GM23248 (cell line): ENCODE results near the gene CEP78.

ENCODE experiments used
- EZH2 ChIP-seq: fragments of 200-600 bp; sonication (generic); IDR thresholded peaks from 2 replicates; pipeline ENCODE4 v1.6.1; 2018; ENCODE audit warnings: antibody characterized with exemption, mild to moderate bottlenecking; ENCODE audit not compliant: insufficient read depth, poor library complexity, severe bottlenecking
- EZH2phosphoT487 ChIP-seq: fragments of 200-600 bp; sonication (generic); IDR thresholded peaks from 2 replicates; pipeline ENCODE4 v1.6.1; 2018; ENCODE audit warnings: antibody characterized with exemption, moderate library complexity, mild to moderate bottlenecking, low read depth; ENCODE audit not compliant: insufficient read depth

DNA sequence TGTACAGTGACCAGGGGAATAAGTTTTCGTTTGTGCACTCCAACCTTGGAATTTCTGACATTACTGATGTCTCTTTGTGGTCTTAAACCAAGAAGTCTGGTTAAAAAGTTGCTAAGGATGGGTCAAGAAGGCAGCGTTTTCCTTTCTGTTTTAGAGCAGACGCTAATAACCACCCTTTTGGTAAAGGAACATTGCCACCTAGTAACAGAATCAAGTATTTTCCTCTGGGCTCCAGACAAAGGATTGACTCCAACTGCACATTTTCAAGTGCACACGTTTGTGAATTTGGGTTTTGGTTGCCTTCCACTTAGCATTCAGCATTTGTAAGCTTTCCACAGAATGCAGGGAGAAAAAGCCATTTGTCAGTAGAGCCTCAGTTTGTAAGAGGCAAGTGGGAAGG is 22.2 kb upstream of the CEP78 start:
- TF ChIP-seq EZH2 (no peak), EZH2phosphoT487 (no peak)
